Measurements from ENCODE around the gene PLAGL1.

Gene PLAGL1

GRCh38 chr6:143974089-143974488 lies 34.0 kb downstream of the PLAGL1 start:
- H3K27ac Mint-ChIP-seq: no peak overlapping the region
- H3K9me3 Mint-ChIP-seq: no peaks in the 10 kb centered on the region
- DNase-seq: no peak
- peaks cover 65% of the 10 kb centered on the region for H3K4me1 Mint-ChIP-seq
- no peak for TF ChIP-seq CTCF (IDR thresholded peaks at IDR 0.05)
- H3K4me3 Mint-ChIP-seq: peak overlapping the region; percentile 43
- no peaks in the 10 kb centered on the region for H3K36me3 Mint-ChIP-seq (ENCODE audit: low read depth)
- H3K27me3 Mint-ChIP-seq (ENCODE audit: low read depth, poor library complexity): peaks cover 3% of the 10 kb centered on the region

GRCh38 chr6:143973097-143973966 lies 34.7 kb downstream of the PLAGL1 start:
- H3K4me1 Mint-ChIP-seq: peaks cover 73% of the 10 kb centered on the region
- peak overlapping the region; percentile 43 for H3K4me3 Mint-ChIP-seq
- H3K27ac Mint-ChIP-seq: peak overlapping the region; percentile 99
- no peaks in the 10 kb centered on the region for H3K9me3 Mint-ChIP-seq
- peaks cover 3% of the 10 kb centered on the region for H3K27me3 Mint-ChIP-seq (ENCODE audit: low read depth, poor library complexity)
- peak; percentile 39 for DNase-seq
- no peaks in the 10 kb centered on the region for H3K36me3 Mint-ChIP-seq (ENCODE audit: low read depth)
- TF ChIP-seq CTCF (IDR thresholded peaks at IDR 0.05): no peak

GRCh38 chr6:143971482-143972205 lies 36.4 kb downstream of the PLAGL1 start:
- Mint-ChIP-seq H3K4me1 (peaks cover 78% of the 10 kb centered on the region), H3K4me3 (peak overlapping the region; percentile 67), H3K27ac (peak overlapping the region; percentile 98), H3K9me3 (no peaks in the 10 kb centered on the region), H3K36me3 (ENCODE audit: low read depth) (peaks cover 3% of the 10 kb centered on the region), H3K27me3 (ENCODE audit: low read depth, poor library complexity) (peaks cover 3% of the 10 kb centered on the region)
- TF ChIP-seq CTCF (IDR thresholded peaks at IDR 0.05): no peak
- no peak for DNase-seq

- Mint-ChIP-seq H3K27ac (peak overlapping the region; percentile 98), H3K4me3 (peak overlapping the region; percentile 67)
These were observed 37.4 kb downstream of the PLAGL1 start for GRCh38 chr6:143970456-143971218.

GRCh38 chr6:143969077-143969476 lies 39.0 kb downstream of the PLAGL1 start:
- Mint-ChIP-seq H3K27me3 (ENCODE audit: low read depth, poor library complexity) (peaks cover 6% of the 10 kb centered on the region), H3K4me1 (peaks cover 88% of the 10 kb centered on the region)

More at GRCh38 chr6:143970456-143971218, 37.4 kb downstream of the PLAGL1 start:
- Mint-ChIP-seq H3K4me1 (peaks cover 84% of the 10 kb centered on the region), H3K9me3 (no peaks in the 10 kb centered on the region), H3K27me3 (ENCODE audit: low read depth, poor library complexity) (peaks cover 5% of the 10 kb centered on the region), H3K36me3 (ENCODE audit: low read depth) (peaks cover 13% of the 10 kb centered on the region)
- no peak for TF ChIP-seq CTCF (IDR thresholded peaks at IDR 0.05)
- no peak for DNase-seq

More at GRCh38 chr6:143969077-143969476, 39.0 kb downstream of the PLAGL1 start:
- no peak overlapping the region for H3K27ac Mint-ChIP-seq
- no peaks in the 10 kb centered on the region for H3K9me3 Mint-ChIP-seq
- H3K36me3 Mint-ChIP-seq (ENCODE audit: low read depth): peaks cover 25% of the 10 kb centered on the region
- no peak overlapping the region for H3K4me3 Mint-ChIP-seq
- DNase-seq: no peak
- no peak for TF ChIP-seq CTCF (IDR thresholded peaks at IDR 0.05)
